Neural cell (in vitro differentiated cells): ENCODE measurements around the gene SACS. TPM values are rescaled to one million over a fixed set of nuclear protein-coding genes. Genes with fewer than 3 reads are reported as not detected.

Experiments
- H2AFZ ChIP-seq: fragments of 200-600, 300-800 bp; sonication (generic), shearing (Covaris generic); 2 replicates; pipeline ENCODE4 v1.6.0; 2014; ENCODE audit warnings: low read depth, mild to moderate bottlenecking, antibody characterized with exemption, low read length, moderate library complexity
- H3F3A ChIP-seq: fragments of 200-600 bp; shearing (Covaris generic); 2 replicates; pipeline ENCODE4 v1.6.1; 2016; ENCODE audit warnings: mild to moderate bottlenecking, moderate library complexity, mixed read lengths, antibody characterized with exemption, low read length; ENCODE audit not compliant: insufficient read depth, poor library complexity, severe bottlenecking
- H3K27ac ChIP-seq: fragments of 200-600, 300-800 bp; sonication (generic), shearing (Covaris generic); 2 replicates; pipeline ENCODE4 v1.5.1; 2014; ENCODE audit warnings: mild to moderate bottlenecking, low read length, moderate library complexity
- H3K27me3 ChIP-seq: fragments of 300-800, 200-600 bp; sonication (generic), shearing (Covaris generic); 2 replicates; pipeline ENCODE4 v1.6.0; 2014; ENCODE audit warnings: mild to moderate bottlenecking, low read depth, low read length, moderate library complexity; ENCODE audit not compliant: insufficient read depth
- H3K36me3 ChIP-seq: fragments of 300-800, 200-600 bp; sonication (generic), shearing (Covaris generic); 2 replicates; pipeline ENCODE4 v1.5.1; 2014; ENCODE audit warnings: mild to moderate bottlenecking, antibody characterized with exemption, low read length, moderate library complexity; ENCODE audit not compliant: insufficient read depth
- H3K4me2 ChIP-seq: fragments of 300-800, 200-600 bp; sonication (generic), shearing (Covaris generic); 2 replicates; pipeline ENCODE4 v1.6.0; 2014; ENCODE audit warnings: mild to moderate bottlenecking, low read length
- H3K4me3 ChIP-seq: fragments of 300-800, 200-600 bp; sonication (generic), shearing (Covaris generic); 2 replicates; pipeline ENCODE4 v1.5.1; 2014; ENCODE audit warnings: mild to moderate bottlenecking, low read length, moderate library complexity
- H3K79me2 ChIP-seq: fragments of 200-600 bp; shearing (Covaris generic); replicated peaks from 2 replicates; pipeline ENCODE4 v1.6.0; 2014; ENCODE audit warnings: mild to moderate bottlenecking, low read length, moderate library complexity; ENCODE audit not compliant: insufficient read depth
- H3K9ac ChIP-seq: fragments of 300-800, 200-600 bp; sonication (generic), shearing (Covaris generic); 2 replicates; pipeline ENCODE4 v1.6.1; 2016; ENCODE audit warnings: mild to moderate bottlenecking, low read length, mixed read lengths
- H3K9me2 ChIP-seq: fragments of 200-600 bp; shearing (Covaris generic); 2 replicates; pipeline ENCODE4 v1.6.1; 2016; ENCODE audit warnings: mild to moderate bottlenecking, low read length, mixed read lengths; ENCODE audit not compliant: insufficient read depth
- H3K9me3 ChIP-seq: fragments of 200-600, 300-800 bp; sonication (generic), shearing (Covaris generic); 2 replicates; pipeline ENCODE4 v1.6.1; 2016; ENCODE audit warnings: mild to moderate bottlenecking, mixed run types, low read length, moderate library complexity, mixed read lengths
- H4K20me1 ChIP-seq: fragments of 200-600 bp; shearing (Covaris generic); 2 replicates; pipeline ENCODE4 v1.6.1; 2016; ENCODE audit warnings: mild to moderate bottlenecking, mixed run types; ENCODE audit not compliant: insufficient read depth
- CTCF ChIP-seq: fragments of 450-650 bp; IDR thresholded peaks from 2 replicates; pipeline ENCODE4 v1.5.1; 2014; ENCODE audit warnings: antibody characterized with exemption, mild to moderate bottlenecking, moderate library complexity; ENCODE audit not compliant: poor library complexity, severe bottlenecking
- EP300 ChIP-seq: fragments of 450-650 bp; conservative IDR thresholded peaks from 2 replicates; pipeline ENCODE4 v1.6.1; 2014; ENCODE audit warnings: antibody characterized with exemption, mild to moderate bottlenecking, moderate library complexity; ENCODE audit not compliant: poor library complexity, severe bottlenecking
- EZH2 ChIP-seq: fragments of 200-600, 300-800 bp; shearing (Covaris generic), sonication (generic); IDR thresholded peaks from 2 replicates; pipeline ENCODE4 v1.6.1; 2014; ENCODE audit warnings: antibody characterized with exemption, low read length, borderline replicate concordance, mild to moderate bottlenecking; ENCODE audit not compliant: insufficient read depth, poor library complexity, severe bottlenecking
- MXI1 ChIP-seq: fragments of 450-650 bp; conservative IDR thresholded peaks from 2 replicates; pipeline ENCODE4 v1.6.1; 2014; ENCODE audit warnings: antibody characterized with exemption, mild to moderate bottlenecking; ENCODE audit not compliant: poor library complexity, severe bottlenecking
- POLR2AphosphoS5 ChIP-seq: IDR thresholded peaks from 2 replicates; pipeline ENCODE4 v1.6.1; 2012
- RAD21 ChIP-seq: fragments of 450-650 bp; conservative IDR thresholded peaks from 2 replicates; pipeline ENCODE4 v1.6.1; 2014; ENCODE audit warnings: antibody characterized with exemption, mild to moderate bottlenecking, moderate library complexity
- REST ChIP-seq: IDR thresholded peaks from 2 replicates; pipeline ENCODE4 v1.6.1; 2012; ENCODE audit warnings: borderline replicate concordance
- SMC3 ChIP-seq: fragments of 450-650 bp; conservative IDR thresholded peaks from 2 replicates; pipeline ENCODE4 v1.6.1; 2014; ENCODE audit warnings: antibody characterized with exemption, mild to moderate bottlenecking, moderate library complexity; ENCODE audit not compliant: poor library complexity
- TAF1 ChIP-seq: IDR thresholded peaks from 2 replicates; pipeline ENCODE4 v1.6.1; 2012; ENCODE audit warnings: low read depth
- polyA plus RNA-seq: library from polyadenylated mRNA; depleted of rRNA; stranded (reverse); fragments of >200 nt; gene quantifications from 2 replicates; pipeline ENCODE4 v1.2.3, GENCODE V29; 2014

The SACS gene
- polyA plus RNA-seq, 1 donor from 2014 or later: 24.1 TPM

- no peak overlapping the region for H3K27ac ChIP-seq
- H3K27me3 ChIP-seq: no peaks in the 10 kb centered on the region
- H3K36me3 ChIP-seq: peaks cover 5% of the 10 kb centered on the region
- TF ChIP-seq POLR2AphosphoS5: no peak
- no peak overlapping the region for H3K9ac ChIP-seq
- H3F3A ChIP-seq: no peaks in the 10 kb centered on the region
- no peak overlapping the region for H3K4me2 ChIP-seq
- no peak overlapping the region for H2AFZ ChIP-seq
- no peak overlapping the region for H3K4me3 ChIP-seq
- H3K79me2 ChIP-seq: no peaks in the 10 kb centered on the region
- H3K9me3 ChIP-seq: no peaks in the 10 kb centered on the region
- no peaks in the 10 kb centered on the region for H3K9me2 ChIP-seq
- H4K20me1 ChIP-seq: no peaks in the 10 kb centered on the region
Measured at GRCh38 chr13:23350009-23350408, 83.5 kb downstream of the SACS start.

- H3K4me2 ChIP-seq: no peak overlapping the region
- no peak overlapping the region for H2AFZ ChIP-seq
- H3K27me3 ChIP-seq: no peaks in the 10 kb centered on the region
- H3K79me2 ChIP-seq: no peaks in the 10 kb centered on the region
- no peak overlapping the region for H3K27ac ChIP-seq
- H3K9ac ChIP-seq: no peak overlapping the region
- no peak overlapping the region for H3K4me3 ChIP-seq
- no peaks in the 10 kb centered on the region for H3K9me3 ChIP-seq
- H3F3A ChIP-seq: no peaks in the 10 kb centered on the region
- no peaks in the 10 kb centered on the region for H3K9me2 ChIP-seq
- no peaks in the 10 kb centered on the region for H4K20me1 ChIP-seq
- TF ChIP-seq MXI1 (no peak), RAD21 (no peak), CTCF (no peak), REST (no peak), EZH2 (no peak), EP300 (no peak), TAF1 (no peak), POLR2AphosphoS5 (no peak), SMC3 (no peak)
- H3K36me3 ChIP-seq: peaks cover 5% of the 10 kb centered on the region
Measured at GRCh38 chr13:23349161-23349897, 84.2 kb downstream of the SACS start.
